ENCODE data around the gene TPSB2. TPM values are rescaled to one million over a fixed set of nuclear protein-coding genes. Genes with fewer than 3 reads are reported as not detected.
A peak's percentile ranks its signal among the peaks of the same experiment; 100 is the strongest.
"Not testable (repeated sequence)": the region's sequence is repeated elsewhere in the genome, so short reads cannot be mapped to it uniquely, and the experiment has no call there.

TPSB2 gene
- total RNA-seq, 1 donor from 2014 or later, result 181 TPM

- Histone ChIP-seq H3K4me3 (no peak overlapping the region), H3K9me3 (no peaks in the 10 kb centered on the region), H3K4me1 (no peaks in the 10 kb centered on the region), H3K27ac (no peak overlapping the region), H3K36me3 (no peaks in the 10 kb centered on the region), H3K27me3 (no peaks in the 10 kb centered on the region)
- DNase-seq (no peak), ATAC-seq (no peak)
- TF ChIP-seq CTCF (IDR thresholded peaks at IDR 0.05), result no peak
- intact Hi-C loops (cut with DNase I), result no loop called here
These were observed 8.0 kb upstream of the TPSB2 start for GRCh38 chr16:1237990-1238389.

- H3K4me1 ChIP-seq; H3K36me3 ChIP-seq; DNase-seq; H3K9me3 ChIP-seq; intact Hi-C loops (cut with DNase I); H3K27ac ChIP-seq; H3K4me3 ChIP-seq; H3K27me3 ChIP-seq: not testable (repeated sequence)
- ATAC-seq, result peak; percentile 87
These were observed 6.7 kb upstream of the TPSB2 start for GRCh38 chr16:1236659-1237058.

- H3K27me3 ChIP-seq; H3K4me3 ChIP-seq; H3K9me3 ChIP-seq; H3K27ac ChIP-seq; intact Hi-C loops (cut with DNase I); H3K4me1 ChIP-seq; ATAC-seq; DNase-seq; H3K36me3 ChIP-seq: not testable (repeated sequence)
These were observed 2.2 kb upstream of the TPSB2 start for GRCh38 chr16:1232049-1232748.

- DNase-seq; H3K9me3 ChIP-seq; H3K27ac ChIP-seq; ATAC-seq; H3K27me3 ChIP-seq; intact Hi-C loops (cut with DNase I); H3K4me1 ChIP-seq; H3K4me3 ChIP-seq; H3K36me3 ChIP-seq: not testable (repeated sequence)
These were observed 1.3 kb upstream of the TPSB2 start for GRCh38 chr16:1231301-1231700.

- H3K36me3 ChIP-seq; H3K9me3 ChIP-seq; H3K27me3 ChIP-seq; H3K27ac ChIP-seq; DNase-seq; H3K4me3 ChIP-seq; intact Hi-C loops (cut with DNase I); H3K4me1 ChIP-seq; ATAC-seq: not testable (repeated sequence)
These were observed 658 bp upstream of the TPSB2 start for GRCh38 chr16:1230471-1231212.

- H3K9me3 ChIP-seq; ATAC-seq; DNase-seq; H3K4me3 ChIP-seq; H3K36me3 ChIP-seq; H3K4me1 ChIP-seq; intact Hi-C loops (cut with DNase I); H3K27ac ChIP-seq; H3K27me3 ChIP-seq: not testable (repeated sequence)
These were observed 508 bp downstream of the TPSB2 start for GRCh38 chr16:1229476-1229875.

- H3K27me3 ChIP-seq; H3K27ac ChIP-seq; H3K4me1 ChIP-seq; H3K36me3 ChIP-seq; H3K4me3 ChIP-seq; H3K9me3 ChIP-seq; DNase-seq; intact Hi-C loops (cut with DNase I); ATAC-seq: not testable (repeated sequence)
These were observed 1.8 kb downstream of the TPSB2 start for GRCh38 chr16:1228227-1228626.

GRCh38 chr16:1226692-1227091 is 3.3 kb downstream of the TPSB2 start:
- H3K4me3 ChIP-seq; H3K9me3 ChIP-seq; H3K4me1 ChIP-seq; H3K27ac ChIP-seq; H3K36me3 ChIP-seq; H3K27me3 ChIP-seq; intact Hi-C loops (cut with DNase I); DNase-seq; ATAC-seq: not testable (repeated sequence)

GRCh38 chr16:1225728-1226311 is 4.2 kb downstream of the TPSB2 start:
- DNase-seq; H3K27ac ChIP-seq; intact Hi-C loops (cut with DNase I); H3K4me3 ChIP-seq; H3K27me3 ChIP-seq; H3K36me3 ChIP-seq; H3K9me3 ChIP-seq; H3K4me1 ChIP-seq: not testable (repeated sequence)
- peak; percentile 5 for ATAC-seq
